ENCODE data around the gene PPP3CA.

Gene PPP3CA

DNA sequence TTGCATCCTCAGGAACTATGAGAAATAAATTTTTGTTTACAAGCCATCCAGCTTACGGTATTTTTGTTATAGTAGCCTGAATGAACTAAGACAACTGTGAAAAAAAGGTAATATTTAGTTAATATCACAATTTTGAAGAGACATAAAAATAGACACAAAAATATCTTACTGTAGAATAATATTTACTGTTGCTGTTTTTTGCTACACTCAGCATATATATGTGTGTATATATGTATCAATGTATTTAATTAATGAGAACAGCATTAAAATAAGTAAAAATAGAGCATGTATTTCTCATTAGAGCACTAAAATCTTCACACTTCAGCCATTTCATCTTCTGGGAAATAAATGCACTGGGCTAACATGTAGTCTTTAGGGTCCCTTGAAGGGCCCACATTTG is 24.6 kb downstream of the PPP3CA start:
- in situ Hi-C loops (cut with HindIII; ENCODE audit: low pct_unique_long_range_greater_than_20kb, low sequenced_read_pairs): no loop called here
- no peak for TF ChIP-seq JUND (IDR thresholded peaks at IDR 0.05; ENCODE audit: low read depth)
- no peak for DNase-seq (ENCODE audit: low read depth in 1 of 2, low spot score in 1 of 2)

GRCh38 chr4:101321481-101322042 is 25.8 kb downstream of the PPP3CA start:
- TF ChIP-seq JUND (IDR thresholded peaks at IDR 0.05; ENCODE audit: low read depth): no peak
- in situ Hi-C loops (cut with HindIII; ENCODE audit: low pct_unique_long_range_greater_than_20kb, low sequenced_read_pairs): no loop called here
- DNase-seq (ENCODE audit: low read depth in 1 of 2, low spot score in 1 of 2): no peak

- TF ChIP-seq JUND (IDR thresholded peaks at IDR 0.05; ENCODE audit: low read depth): no peak
- DNase-seq (ENCODE audit: low read depth in 1 of 2, low spot score in 1 of 2): no peak
- in situ Hi-C loops (cut with HindIII; ENCODE audit: low pct_unique_long_range_greater_than_20kb, low sequenced_read_pairs): no loop called here
Measured at GRCh38 chr4:101315786-101316185, 31.5 kb downstream of the PPP3CA start.

DNA sequence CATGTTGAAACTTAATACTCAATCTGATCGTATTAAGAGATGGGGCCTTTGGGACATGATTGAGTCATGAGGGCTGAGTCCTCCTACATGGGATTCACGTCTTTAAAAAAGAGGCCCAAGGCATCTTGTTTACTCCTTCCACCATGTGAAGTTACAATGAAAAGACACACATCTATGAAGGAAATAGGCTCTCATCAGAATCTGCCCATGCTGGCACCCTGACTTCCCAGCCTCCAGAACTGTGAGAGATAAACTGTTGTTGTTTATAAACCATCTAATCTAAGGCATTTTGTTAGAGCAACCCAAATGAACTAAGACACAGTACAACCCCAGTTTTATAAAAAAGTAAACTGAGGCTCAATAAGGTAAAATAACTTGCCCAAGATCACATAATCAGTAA is 32.3 kb downstream of the PPP3CA start:
- DNase-seq (ENCODE audit: low read depth in 1 of 2, low spot score in 1 of 2): no peak
- in situ Hi-C loops (cut with HindIII; ENCODE audit: low pct_unique_long_range_greater_than_20kb, low sequenced_read_pairs): no loop called here
- TF ChIP-seq JUND (IDR thresholded peaks at IDR 0.05; ENCODE audit: low read depth): no peak

DNA sequence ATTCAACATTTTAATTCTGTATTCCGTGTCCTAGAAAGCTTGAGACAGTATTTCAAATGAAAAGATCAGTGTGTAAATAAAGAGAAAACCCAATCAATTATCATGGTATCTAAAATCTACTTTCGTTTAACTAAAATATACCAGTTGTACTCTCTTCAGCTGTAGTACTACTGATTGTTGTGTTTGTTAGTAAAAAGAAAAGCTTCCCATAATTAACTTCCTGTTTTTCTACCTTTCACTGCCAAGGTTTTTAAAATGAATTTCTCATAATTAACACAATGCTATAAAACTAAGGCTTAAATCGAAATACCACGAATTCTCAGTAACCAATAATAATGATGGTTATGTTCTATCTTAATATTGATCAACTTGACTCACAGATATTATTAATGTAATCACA is 37.4 kb downstream of the PPP3CA start:
- TF ChIP-seq JUND (IDR thresholded peaks at IDR 0.05; ENCODE audit: low read depth): no peak
- DNase-seq (ENCODE audit: low read depth in 1 of 2, low spot score in 1 of 2): no peak
- in situ Hi-C loops (cut with HindIII; ENCODE audit: low pct_unique_long_range_greater_than_20kb, low sequenced_read_pairs): no loop called here

GRCh38 chr4:101307899-101308298 is 39.4 kb downstream of the PPP3CA start:
- no peak for DNase-seq (ENCODE audit: low read depth in 1 of 2, low spot score in 1 of 2)
- no peak for TF ChIP-seq JUND (IDR thresholded peaks at IDR 0.05; ENCODE audit: low read depth)
- in situ Hi-C loops (cut with HindIII; ENCODE audit: low pct_unique_long_range_greater_than_20kb, low sequenced_read_pairs): no loop called here

- peak in 1 of 2 experiments; percentile 16 for DNase-seq (ENCODE audit: low read depth in 1 of 2, low spot score in 1 of 2)
- no peak for TF ChIP-seq JUND (IDR thresholded peaks at IDR 0.05; ENCODE audit: low read depth)
- in situ Hi-C loops (cut with HindIII; ENCODE audit: low pct_unique_long_range_greater_than_20kb, low sequenced_read_pairs): no loop called here
Measured at GRCh38 chr4:101306764-101307615, 40.3 kb downstream of the PPP3CA start.

DNA sequence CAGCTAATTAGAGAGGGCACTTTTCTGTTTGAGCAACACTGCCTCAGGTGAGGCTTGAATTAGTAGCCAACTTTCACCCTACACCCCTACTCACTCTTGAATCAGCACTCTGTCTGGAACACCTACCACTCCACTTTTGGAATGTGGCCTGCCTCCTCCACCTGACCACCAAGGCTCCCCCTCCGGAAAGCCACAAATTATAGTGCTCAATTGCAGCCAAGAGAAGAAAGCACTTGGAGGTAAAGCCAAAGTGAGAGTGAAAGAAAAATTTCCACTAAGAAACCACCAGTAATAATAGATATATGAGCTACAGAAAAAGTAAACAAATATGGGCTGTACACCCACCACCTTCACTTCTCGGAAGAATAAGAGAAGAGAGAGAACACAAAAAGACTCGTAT is 41.1 kb downstream of the PPP3CA start:
- TF ChIP-seq JUND (IDR thresholded peaks at IDR 0.05; ENCODE audit: low read depth): no peak
- peak in 1 of 2 experiments; percentile 12 for DNase-seq (ENCODE audit: low read depth in 1 of 2, low spot score in 1 of 2)
- in situ Hi-C loops (cut with HindIII; ENCODE audit: low pct_unique_long_range_greater_than_20kb, low sequenced_read_pairs): no loop called here

DNA sequence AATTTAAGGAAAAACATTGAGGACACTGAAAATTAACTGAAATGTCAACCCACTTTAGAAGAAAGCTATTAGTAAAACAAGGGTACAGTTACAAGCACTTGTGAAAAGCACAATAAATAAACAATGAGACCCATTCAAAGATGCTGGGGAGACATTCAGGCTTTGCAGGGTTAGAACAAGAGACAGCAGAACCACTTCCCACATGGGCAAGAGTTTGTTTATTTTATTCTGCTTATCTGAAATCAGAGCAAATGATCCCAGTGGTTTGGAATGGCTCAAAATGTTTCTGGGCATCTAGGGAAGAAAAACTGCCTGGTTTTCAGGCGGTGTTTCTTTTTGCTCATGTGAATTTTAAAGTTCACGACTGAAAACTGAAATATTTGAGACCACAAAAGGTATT is 42.4 kb downstream of the PPP3CA start:
- no peak for TF ChIP-seq JUND (IDR thresholded peaks at IDR 0.05; ENCODE audit: low read depth)
- DNase-seq (ENCODE audit: low read depth in 1 of 2, low spot score in 1 of 2): peak in 1 of 2 experiments; percentile 41
- in situ Hi-C loops (cut with HindIII; ENCODE audit: low pct_unique_long_range_greater_than_20kb, low sequenced_read_pairs): no loop called here

- in situ Hi-C loops (cut with HindIII; ENCODE audit: low pct_unique_long_range_greater_than_20kb, low sequenced_read_pairs): no loop called here
- no peak for DNase-seq (ENCODE audit: low read depth in 1 of 2, low spot score in 1 of 2)
- no peak for TF ChIP-seq JUND (IDR thresholded peaks at IDR 0.05; ENCODE audit: low read depth)
Measured at GRCh38 chr4:101299899-101300540, 47.3 kb downstream of the PPP3CA start.

DNA sequence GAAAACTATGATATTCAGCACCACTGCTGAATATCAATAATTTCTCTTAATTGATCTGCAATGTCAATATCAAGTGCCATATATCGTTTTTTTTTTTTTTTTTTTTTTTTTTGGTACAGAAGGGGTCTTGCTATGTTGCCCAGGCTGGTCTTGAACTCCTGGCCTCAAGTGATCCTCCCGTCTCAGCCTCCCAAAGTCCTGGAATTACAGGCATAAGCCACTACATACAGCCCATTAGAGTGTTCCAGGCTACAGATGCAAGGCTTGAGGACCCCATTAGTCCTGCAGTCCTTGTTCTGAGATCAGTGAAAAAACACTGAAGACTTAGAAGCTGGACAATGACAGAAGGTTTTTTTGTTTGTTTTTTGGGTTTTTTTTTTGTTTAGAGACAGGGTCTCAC is 48.3 kb downstream of the PPP3CA start:
- no peak for DNase-seq (ENCODE audit: low read depth in 1 of 2, low spot score in 1 of 2)
- no peak for TF ChIP-seq JUND (IDR thresholded peaks at IDR 0.05; ENCODE audit: low read depth)
- in situ Hi-C loops (cut with HindIII; ENCODE audit: low pct_unique_long_range_greater_than_20kb, low sequenced_read_pairs): no loop called here

- TF ChIP-seq JUND (IDR thresholded peaks at IDR 0.05; ENCODE audit: low read depth): no peak
- DNase-seq (ENCODE audit: low read depth in 1 of 2, low spot score in 1 of 2): no peak
- in situ Hi-C loops (cut with HindIII; ENCODE audit: low pct_unique_long_range_greater_than_20kb, low sequenced_read_pairs): no loop called here
Measured at GRCh38 chr4:101295691-101296090, 51.6 kb downstream of the PPP3CA start.

DNA sequence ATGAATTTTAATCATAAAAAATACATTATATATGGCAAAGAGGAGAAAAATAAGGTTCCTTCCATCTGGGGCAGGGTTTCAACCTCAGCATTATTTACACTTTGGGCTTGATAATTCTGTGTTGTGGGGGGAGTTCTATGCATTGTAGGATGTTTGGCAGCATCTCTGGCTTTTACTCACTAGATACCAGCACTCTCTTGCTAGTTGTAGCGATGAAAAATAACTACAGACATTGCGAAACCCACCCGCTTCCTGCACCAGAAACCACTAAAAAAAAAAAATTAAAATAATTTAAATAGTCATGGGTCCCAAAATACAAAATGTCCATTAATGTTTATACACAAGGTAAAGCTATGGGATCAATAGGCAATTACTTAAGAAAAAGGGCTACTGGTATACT is 52.7 kb downstream of the PPP3CA start:
- no peak for TF ChIP-seq JUND (IDR thresholded peaks at IDR 0.05; ENCODE audit: low read depth)
- in situ Hi-C loops (cut with HindIII; ENCODE audit: low pct_unique_long_range_greater_than_20kb, low sequenced_read_pairs): no loop called here
- no peak for DNase-seq (ENCODE audit: low read depth in 1 of 2, low spot score in 1 of 2)

Measured in T47D (cell line).